ENCODE measurements around the gene HFE. TPM values are rescaled to one million over a fixed set of nuclear protein-coding genes. Genes with fewer than 3 reads are reported as not detected.

Gene HFE
- total and polyA plus RNA-seq, 2 of the 13 experiments (the other 11 are each of a cell fraction or from before 2014, with no cell fraction given), result 3.7 to 6.3 TPM

- no peak for TF ChIP-seq ZSCAN5A (CRISPR knock-in tag; IDR thresholded peaks at IDR 0.05; ENCODE audit: borderline replicate concordance)
- TF ChIP-seq ZNF10 (CRISPR knock-in tag; IDR thresholded peaks at IDR 0.05; ENCODE audit: borderline replicate concordance, low read depth), result no peak
- peak; percentile 92 for TF ChIP-seq IRF2 (CRISPR knock-in tag; IDR thresholded peaks at IDR 0.05)
- 0 out of 2 replicates have a peak, but pooled peaks have one; percentile 64 for TF ChIP-seq ZNF660 (CRISPR knock-in tag; IDR thresholded peaks at IDR 0.05; ENCODE audit: borderline replicate concordance, low read depth)
- TF ChIP-seq E2F5 (CRISPR knock-in tag; conservative IDR thresholded peaks at IDR 0.05), result no peak
- peak; percentile 89 for TF ChIP-seq ZNF280B (CRISPR knock-in tag; IDR thresholded peaks at IDR 0.05; ENCODE audit: borderline replicate concordance)
- peak; percentile 76 for TF ChIP-seq ZNF281 (CRISPR knock-in tag; IDR thresholded peaks at IDR 0.05; ENCODE audit: borderline replicate concordance)
- TF ChIP-seq KDM6A (CRISPR knock-in tag; IDR thresholded peaks at IDR 0.05; ENCODE audit: low read depth), result no peak
- peak; percentile 33; the same call in 1 of the 2 replicates for TF ChIP-seq ZBTB33 (CRISPR knock-in tag; IDR thresholded peaks at IDR 0.05)
- peak; percentile 86 for TF ChIP-seq CREB1 (IDR thresholded peaks at IDR 0.05)
- TF ChIP-seq CREB1 (CRISPR knock-in tag; IDR thresholded peaks at IDR 0.05), result peak; percentile 94
- TF ChIP-seq MEIS2 (CRISPR knock-in tag; IDR thresholded peaks at IDR 0.05), result no peak; the same call in 1 of the 2 replicates
- no peak for TF ChIP-seq ZBTB14 (CRISPR knock-in tag; IDR thresholded peaks at IDR 0.05)
- peak; percentile 34; the same call in 1 of the 2 replicates for TF ChIP-seq STAT5B (CRISPR knock-in tag; IDR thresholded peaks at IDR 0.05)
- no peak for TF ChIP-seq IRF1 (CRISPR knock-in tag; IDR thresholded peaks at IDR 0.05; ENCODE audit: low read depth)
- peak; percentile 69; the same call in 1 of the 2 replicates for TF ChIP-seq ZNF224 (CRISPR knock-in tag; IDR thresholded peaks at IDR 0.05)
- TF ChIP-seq ZNF670 (CRISPR knock-in tag; IDR thresholded peaks at IDR 0.05; ENCODE audit: borderline replicate concordance), result no peak
These were observed 35.8 kb downstream of the HFE start (continued) for GRCh38 chr6:26122793-26123674.
